NCI-H1092 (cell line): ENCODE results near the gene IMPG2.

Experiments
- DNase-seq: peaks from one replicate; lab custom pipeline; 2025; lab: John Stamatoyannopoulos, UW

IMPG2 gene

GRCh38 chr3:101240719-101241399 lies 79.5 kb downstream of the IMPG2 start:
- no peak for DNase-seq

GRCh38 chr3:101235048-101235447 lies 85.3 kb downstream of the IMPG2 start:
- no peak for DNase-seq

GRCh38 chr3:101230618-101231017 lies 89.8 kb downstream of the IMPG2 start:
- no peak for DNase-seq

GRCh38 chr3:101229681-101230080 lies 90.7 kb downstream of the IMPG2 start:
- DNase-seq, result no peak

DNA sequence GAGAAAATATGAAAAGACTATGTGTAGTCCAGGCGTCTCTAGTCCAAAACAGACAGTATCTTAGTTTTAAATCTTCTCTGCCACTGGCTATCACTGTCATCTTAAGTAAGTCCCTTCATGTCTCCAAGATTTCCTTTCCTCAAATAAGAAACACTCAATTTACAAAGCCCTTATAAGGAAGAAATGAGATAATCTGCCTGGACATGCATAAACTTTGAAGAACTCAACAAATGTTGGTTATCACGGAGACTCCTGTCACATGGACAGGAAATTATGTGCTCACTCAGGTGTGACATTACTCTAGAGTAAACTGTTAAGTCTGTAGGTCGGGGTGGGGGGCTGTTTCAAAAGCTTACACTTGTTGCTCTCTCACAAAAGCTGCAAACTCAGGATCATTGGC lies 91.9 kb downstream of the IMPG2 start:
- no peak for DNase-seq

DNA sequence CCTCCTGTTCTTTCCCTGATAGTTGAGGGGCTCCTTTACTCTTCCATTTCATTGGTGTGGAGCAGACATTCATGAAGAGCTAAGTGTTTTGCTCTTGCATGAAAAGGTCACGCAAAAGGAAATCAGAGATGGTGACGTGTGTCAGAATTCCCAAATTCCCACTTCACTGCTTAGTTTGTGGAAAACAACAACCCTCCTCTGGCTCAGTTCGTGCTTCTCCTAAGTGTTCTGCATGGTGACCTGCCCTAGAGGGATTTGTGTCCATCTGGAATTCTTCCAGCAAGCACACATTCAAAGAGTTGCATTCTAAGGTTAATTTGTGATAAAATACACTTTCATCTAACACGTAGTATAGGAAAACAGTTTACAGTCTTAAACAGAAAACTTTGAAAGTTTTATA lies 95.6 kb downstream of the IMPG2 start:
- no peak for DNase-seq

- DNase-seq, result no peak
These were observed 97.4 kb downstream of the IMPG2 start for GRCh38 chr3:101223016-101223415.

DNA sequence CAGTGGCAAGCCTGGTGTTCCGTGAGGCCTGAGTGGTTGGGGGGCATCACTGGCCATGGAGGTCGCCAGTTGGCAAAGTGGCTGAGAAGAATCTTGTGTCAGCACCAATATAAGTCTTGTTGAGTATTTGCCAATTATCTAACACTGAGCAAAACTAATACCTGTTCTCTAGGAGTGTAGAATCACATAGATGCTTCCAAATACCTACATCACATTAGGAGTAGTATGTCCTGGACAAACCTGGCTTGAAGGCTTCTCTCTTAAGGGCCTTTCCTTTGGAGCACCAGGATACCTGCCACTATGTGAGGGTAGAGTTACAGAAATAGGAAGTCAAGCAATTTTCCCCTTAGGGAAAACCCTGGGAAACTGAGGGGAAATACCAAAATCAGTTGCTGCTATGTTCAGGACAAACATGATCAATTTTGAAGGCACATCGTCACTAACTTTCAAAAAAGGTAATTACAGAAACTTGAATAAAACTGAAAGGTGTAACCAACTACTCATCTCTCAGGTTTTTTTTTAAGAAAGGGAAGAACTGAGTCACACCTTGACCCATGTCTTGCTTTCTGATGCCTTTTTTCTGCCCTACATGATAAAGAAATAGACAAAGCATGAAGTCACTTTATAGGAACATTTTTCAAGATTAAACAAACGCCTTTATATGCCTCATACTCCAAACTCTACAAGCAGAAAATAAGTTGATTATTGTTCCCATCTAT lies 100.4 kb downstream of the IMPG2 start:
- DNase-seq, result no peak

DNA sequence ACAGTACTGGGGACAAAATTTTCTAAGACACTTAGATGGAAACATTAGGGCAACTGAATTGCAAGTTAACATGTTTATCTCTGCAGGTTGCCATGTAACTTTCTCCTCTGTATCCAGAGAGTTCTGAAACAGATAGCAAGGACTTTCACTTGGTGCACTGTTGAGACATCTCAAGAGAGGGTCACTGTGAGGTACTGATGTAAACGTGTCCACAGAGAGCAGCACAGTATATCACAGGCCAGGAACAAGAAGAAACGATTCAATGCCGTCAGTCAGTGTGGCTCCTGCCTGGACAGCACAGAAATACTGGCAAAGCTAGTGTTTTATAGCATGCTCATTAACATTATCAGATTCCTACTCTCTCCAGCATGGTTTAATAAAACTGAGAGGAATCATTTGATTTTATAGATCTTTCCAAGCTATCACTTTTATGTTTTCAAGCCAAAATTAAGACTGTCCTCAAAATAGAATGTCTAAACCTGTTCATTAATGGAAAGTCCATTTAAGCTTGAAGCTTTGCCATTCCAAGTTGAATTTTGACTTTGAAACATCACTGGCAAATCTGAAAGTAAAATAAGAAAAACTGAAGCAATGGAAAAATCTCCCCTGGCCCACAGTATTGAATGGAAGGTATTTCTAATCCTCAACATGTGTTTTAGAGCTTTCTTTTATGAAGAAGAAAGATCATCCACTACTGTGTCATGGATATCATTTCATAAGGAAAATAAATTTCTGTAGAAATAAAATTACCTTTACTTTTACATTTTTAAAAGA lies 102.7 kb downstream of the IMPG2 start:
- no peak for DNase-seq

- no peak for DNase-seq
These were observed 103.5 kb downstream of the IMPG2 start for GRCh38 chr3:101216710-101217465.

- no peak for DNase-seq
These were observed 107.6 kb downstream of the IMPG2 start for GRCh38 chr3:101212730-101213129.

GRCh38 chr3:101204246-101204645 lies 116.1 kb downstream of the IMPG2 start:
- DNase-seq, result no peak

- DNase-seq, result no peak
These were observed 117.0 kb downstream of the IMPG2 start for GRCh38 chr3:101203411-101203810.

- no peak for DNase-seq
These were observed 117.7 kb downstream of the IMPG2 start for GRCh38 chr3:101202640-101203039.

DNA sequence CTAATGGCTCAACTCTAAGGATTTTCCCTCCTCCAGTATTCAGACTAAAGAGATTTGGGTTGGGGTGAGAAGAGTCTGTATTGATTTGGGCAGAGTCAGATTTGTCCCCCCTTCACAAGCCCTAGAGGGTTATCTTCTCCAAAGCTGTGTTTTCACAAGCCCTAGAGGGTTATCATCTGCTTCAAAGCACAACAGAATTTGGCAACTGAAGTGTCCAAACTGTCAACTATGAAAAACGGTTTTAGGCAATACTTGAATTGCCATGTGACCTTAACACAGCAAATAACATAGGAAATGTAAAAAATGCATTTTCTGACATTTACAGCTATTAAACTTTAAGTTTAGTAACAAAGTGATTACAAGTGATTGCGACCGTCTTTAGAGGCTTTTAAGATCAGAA lies 119.9 kb downstream of the IMPG2 start:
- no peak for DNase-seq

GRCh38 chr3:101195951-101196713 lies 124.2 kb downstream of the IMPG2 start:
- no peak for DNase-seq

GRCh38 chr3:101194392-101194791 lies 126.0 kb downstream of the IMPG2 start:
- no peak for DNase-seq

DNA sequence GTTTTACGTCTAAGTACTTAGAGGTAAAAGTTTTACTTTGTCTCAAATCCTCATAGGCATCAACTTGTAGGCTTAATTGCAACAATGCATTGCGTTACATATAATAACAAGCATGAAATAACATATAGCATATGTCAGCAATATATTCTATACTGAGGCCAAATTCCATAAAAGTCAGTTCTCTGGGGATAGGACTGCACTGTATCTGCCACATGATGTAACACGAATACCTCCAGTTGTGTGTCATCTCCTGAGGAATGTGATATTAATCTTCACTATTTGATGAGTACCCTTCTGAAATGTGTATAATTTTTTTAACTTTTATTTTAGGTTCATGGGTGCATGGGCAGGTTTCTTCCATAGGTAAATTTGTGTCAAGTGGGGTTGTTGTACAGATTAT lies 126.4 kb downstream of the IMPG2 start:
- no peak for DNase-seq

- DNase-seq, result no peak
These were observed 130.6 kb downstream of the IMPG2 start for GRCh38 chr3:101189796-101190195.

- DNase-seq, result no peak
These were observed 131.2 kb downstream of the IMPG2 start for GRCh38 chr3:101189176-101189575.

DNA sequence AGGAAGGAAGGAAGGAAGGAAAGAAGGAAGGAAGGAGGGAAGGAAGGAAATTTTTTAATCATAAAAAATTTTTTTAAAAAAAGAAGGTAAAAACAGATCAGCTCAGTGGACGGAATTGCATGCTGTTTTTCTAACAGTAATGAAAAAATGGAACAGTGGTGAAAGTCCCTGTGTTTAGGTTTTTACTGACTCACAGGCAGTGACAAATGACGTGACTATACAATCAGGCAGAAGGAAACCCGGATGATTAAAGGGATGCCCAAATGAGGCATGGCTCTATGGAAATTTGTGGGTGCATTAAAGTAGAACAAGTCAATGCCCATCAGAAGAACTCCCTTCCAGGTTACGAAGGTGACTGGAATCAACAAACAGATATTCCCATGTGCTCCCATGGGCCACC lies 135.0 kb downstream of the IMPG2 start:
- no peak for DNase-seq

DNA sequence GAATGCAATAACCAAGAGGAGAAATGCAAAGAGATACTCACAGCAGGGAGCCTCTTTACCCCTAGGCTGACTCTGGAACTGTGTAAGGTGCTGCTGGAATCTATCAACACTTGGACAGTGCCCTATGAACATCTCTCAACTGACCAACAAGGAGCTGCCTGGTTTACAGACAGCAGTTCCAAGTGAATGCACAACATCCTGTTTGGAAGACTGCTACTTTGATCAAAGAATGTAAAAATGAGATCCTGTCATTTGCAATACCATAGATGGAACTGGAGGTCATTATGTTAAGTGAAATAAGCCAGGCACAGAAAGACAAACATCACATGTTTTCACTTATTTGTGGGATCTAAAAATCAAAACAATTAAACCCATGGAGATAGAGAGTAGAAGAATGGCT lies 136.3 kb downstream of the IMPG2 start:
- no peak for DNase-seq
